ENCODE data around the gene NPY. TPM values are rescaled to one million over a fixed set of nuclear protein-coding genes. Genes with fewer than 3 reads are reported as not detected.

NPY gene
- total and polyA plus RNA-seq, 10 of the 15 experiments (the other 5 are each of a cell fraction or from before 2014, with no cell fraction given) = not detected

- Histone ChIP-seq H3K27me3 (replicated peaks in 1 of 2; ENCODE audit: control insufficient read depth in 2 of 2, insufficient read depth in 2 of 2, low read length in 1 of 2) (no peaks in the 10 kb centered on the region), H2AFZ (ENCODE audit: control insufficient read depth, low read depth, low read length) (no peak overlapping the region), H3K79me2 (ENCODE audit: control insufficient read depth, insufficient read depth, low read length) (no peaks in the 10 kb centered on the region), H3K4me3 (no peak overlapping the region), H3K4me2 (ENCODE audit: control insufficient read depth, insufficient read depth) (no peak overlapping the region), H3K4me1 (ENCODE audit: control insufficient read depth, insufficient read depth, low read length) (no peaks in the 10 kb centered on the region), H3K36me3 (ENCODE audit: control insufficient read depth in 2 of 2, insufficient read depth in 2 of 2, low read length in 1 of 2) (no peaks in the 10 kb centered on the region), H3K9me3 (replicated peaks; ENCODE audit: control insufficient read depth, insufficient read depth, low read length) (no peaks in the 10 kb centered on the region), H3K9ac (ENCODE audit: control insufficient read depth, insufficient read depth, low read length) (no peak overlapping the region), H3K27ac (ENCODE audit: control insufficient read depth, insufficient read depth) (no peak overlapping the region), H4K20me1 (ENCODE audit: control insufficient read depth, insufficient read depth) (no peaks in the 10 kb centered on the region)
- ChIA-PET POLR2A (no interaction called here), CTCF (no interaction called here), RAD21 (ENCODE audit: unreplicated experiment) (no interaction called here), SMC1A (ENCODE audit: uncharacterized antibody, unreplicated experiment) (no interaction called here)
- no peak for DNase-seq (ENCODE audit: low read depth, low spot score)
- no peak for ATAC-seq
- intact Hi-C loops (cut with micrococcal nuclease; ENCODE audit: unreplicated experiment) (no loop called here), in situ Hi-C loops (cut with MboI) (no loop called here)
- peak; percentile 31 for FAIRE-seq
- BruUV-seq (replicated peaks) = no TSS peak
- WGBS (ENCODE audit: insufficient coverage, insufficient replicate concordance, low lambda C conversion rate, missing lambda C conversion rate) = 85% methylated on average over 5 of the region's 5 CpGs
- TF ChIP-seq, protein P1, sequence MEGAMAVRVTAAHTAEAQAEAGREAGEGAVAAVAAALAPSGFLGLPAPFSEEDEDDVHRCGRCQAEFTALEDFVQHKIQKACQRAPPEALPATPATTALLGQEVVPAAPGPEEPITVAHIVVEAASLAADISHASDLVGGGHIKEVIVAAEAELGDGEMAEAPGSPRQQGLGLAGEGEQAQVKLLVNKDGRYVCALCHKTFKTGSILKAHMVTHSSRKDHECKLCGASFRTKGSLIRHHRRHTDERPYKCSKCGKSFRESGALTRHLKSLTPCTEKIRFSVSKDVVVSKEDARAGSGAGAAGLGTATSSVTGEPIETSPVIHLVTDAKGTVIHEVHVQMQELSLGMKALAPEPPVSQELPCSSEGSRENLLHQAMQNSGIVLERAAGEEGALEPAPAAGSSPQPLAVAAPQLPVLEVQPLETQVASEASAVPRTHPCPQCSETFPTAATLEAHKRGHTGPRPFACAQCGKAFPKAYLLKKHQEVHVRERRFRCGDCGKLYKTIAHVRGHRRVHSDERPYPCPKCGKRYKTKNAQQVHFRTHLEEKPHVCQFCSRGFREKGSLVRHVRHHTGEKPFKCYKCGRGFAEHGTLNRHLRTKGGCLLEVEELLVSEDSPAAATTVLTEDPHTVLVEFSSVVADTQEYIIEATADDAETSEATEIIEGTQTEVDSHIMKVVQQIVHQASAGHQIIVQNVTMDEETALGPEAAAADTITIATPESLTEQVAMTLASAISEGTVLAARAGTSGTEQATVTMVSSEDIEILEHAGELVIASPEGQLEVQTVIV (IDR thresholded peaks at IDR 0.05; ENCODE audit: borderline replicate concordance, partially characterized antibody) = no peak
- TF ChIP-seq CREB1 (IDR thresholded peaks at IDR 0.05; ENCODE audit: low read depth) (no peak), MYC (IDR thresholded peaks at IDR 0.05; ENCODE audit: insufficient read depth, insufficient read length, insufficient replicate concordance, low read length, severe bottlenecking) (no peak), NBN (IDR thresholded peaks at IDR 0.05) (no peak), NFYB (IDR thresholded peaks at IDR 0.05; ENCODE audit: insufficient read depth, low read depth, low read length) (no peak), BMI1 (IDR thresholded peaks at IDR 0.05; ENCODE audit: borderline replicate concordance) (no peak), SMARCA5 (IDR thresholded peaks at IDR 0.05) (no peak), KAT2A (conservative IDR thresholded peaks at IDR 0.05; ENCODE audit: control insufficient read depth, low read depth, low read length) (no peak)
- TF ChIP-seq, protein P2, sequence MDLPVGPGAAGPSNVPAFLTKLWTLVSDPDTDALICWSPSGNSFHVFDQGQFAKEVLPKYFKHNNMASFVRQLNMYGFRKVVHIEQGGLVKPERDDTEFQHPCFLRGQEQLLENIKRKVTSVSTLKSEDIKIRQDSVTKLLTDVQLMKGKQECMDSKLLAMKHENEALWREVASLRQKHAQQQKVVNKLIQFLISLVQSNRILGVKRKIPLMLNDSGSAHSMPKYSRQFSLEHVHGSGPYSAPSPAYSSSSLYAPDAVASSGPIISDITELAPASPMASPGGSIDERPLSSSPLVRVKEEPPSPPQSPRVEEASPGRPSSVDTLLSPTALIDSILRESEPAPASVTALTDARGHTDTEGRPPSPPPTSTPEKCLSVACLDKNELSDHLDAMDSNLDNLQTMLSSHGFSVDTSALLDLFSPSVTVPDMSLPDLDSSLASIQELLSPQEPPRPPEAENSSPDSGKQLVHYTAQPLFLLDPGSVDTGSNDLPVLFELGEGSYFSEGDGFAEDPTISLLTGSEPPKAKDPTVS (IDR thresholded peaks at IDR 0.05; ENCODE audit: low read depth, low read length) = no peak
These were observed 55.6 kb downstream of the NPY start for GRCh38 chr7:24339575-24339974.

All from GM12878 (cell line).